HG02938 (cell line): ENCODE measurements around the gene LIPG.

Experiments
- ATAC-seq: cut with Tn5 transposase; IDR thresholded peaks from one replicate; pipeline ENCODE4 v1.9.1; 2021; ENCODE audit warnings: mild to moderate bottlenecking, moderate library complexity; ENCODE audit not compliant: unreplicated experiment

Gene LIPG

GRCh38 chr18:49609256-49610021 lies 47.6 kb downstream of the LIPG start:
- no peak for ATAC-seq

GRCh38 chr18:49610022-49610445 lies 48.2 kb downstream of the LIPG start:
- no peak for ATAC-seq

GRCh38 chr18:49611316-49611715 lies 49.5 kb downstream of the LIPG start:
- ATAC-seq, result no peak

GRCh38 chr18:49612515-49613033 lies 50.7 kb downstream of the LIPG start:
- peak; percentile 94 for ATAC-seq

GRCh38 chr18:49613141-49613640 lies 51.3 kb downstream of the LIPG start:
- ATAC-seq, result no peak

GRCh38 chr18:49613641-49614151 lies 51.8 kb downstream of the LIPG start:
- no peak for ATAC-seq

- no peak for ATAC-seq
These were observed 54.9 kb downstream of the LIPG start for GRCh38 chr18:49616618-49617328.

- ATAC-seq, result no peak
These were observed 55.5 kb downstream of the LIPG start for GRCh38 chr18:49617329-49617695.

- ATAC-seq, result no peak
These were observed 56.0 kb downstream of the LIPG start for GRCh38 chr18:49617865-49618264.

GRCh38 chr18:49618742-49619681 lies 57.2 kb downstream of the LIPG start:
- no peak for ATAC-seq

GRCh38 chr18:49619801-49620200 lies 57.9 kb downstream of the LIPG start:
- no peak for ATAC-seq

GRCh38 chr18:49621301-49621700 lies 59.4 kb downstream of the LIPG start:
- no peak for ATAC-seq

GRCh38 chr18:49621717-49622351 lies 60.0 kb downstream of the LIPG start:
- no peak for ATAC-seq

- no peak for ATAC-seq
These were observed 61.7 kb downstream of the LIPG start for GRCh38 chr18:49623571-49623970.

- ATAC-seq, result no peak
These were observed 63.3 kb downstream of the LIPG start for GRCh38 chr18:49625021-49625691.

GRCh38 chr18:49626842-49627467 lies 65.1 kb downstream of the LIPG start:
- no peak for ATAC-seq

GRCh38 chr18:49628119-49628518 lies 66.3 kb downstream of the LIPG start:
- no peak for ATAC-seq

- no peak for ATAC-seq
These were observed 67.3 kb downstream of the LIPG start for GRCh38 chr18:49628881-49629795.
